ENCODE measurements around the gene LMF1. TPM values are rescaled to one million over a fixed set of nuclear protein-coding genes. Genes with fewer than 3 reads are reported as not detected.

The LMF1 gene
- total RNA-seq, 1 donor from 2014 or later, result 2.1 TPM

- TF ChIP-seq CTCF (IDR thresholded peaks at IDR 0.05; ENCODE audit: insufficient read depth, low read length, severe bottlenecking), result no peak
- no peaks in the 10 kb centered on the region for H3K27me3 ChIP-seq (ENCODE audit: control insufficient read depth, insufficient read depth, low read length)
- no peak for FAIRE-seq
- no peak overlapping the region for H3K4me3 ChIP-seq (ENCODE audit: low read depth, low read length)
- DNase-seq (ENCODE audit: low read depth), result no peak
- H3K36me3 ChIP-seq (ENCODE audit: control insufficient read depth, insufficient read depth, low read length), result no peaks in the 10 kb centered on the region
Observed at GRCh38 chr16:933581-933980, 37.2 kb downstream of the LMF1 start.

- FAIRE-seq (no peak), DNase-seq (ENCODE audit: low read depth) (no peak)
- Histone ChIP-seq H3K4me3 (ENCODE audit: low read depth, low read length) (no peak overlapping the region), H3K36me3 (ENCODE audit: control insufficient read depth, insufficient read depth, low read length) (no peaks in the 10 kb centered on the region), H3K27me3 (ENCODE audit: control insufficient read depth, insufficient read depth, low read length) (no peaks in the 10 kb centered on the region)
- TF ChIP-seq CTCF (IDR thresholded peaks at IDR 0.05; ENCODE audit: insufficient read depth, low read length, severe bottlenecking), result no peak
Observed at GRCh38 chr16:932831-933330, 37.9 kb downstream of the LMF1 start.

GRCh38 chr16:931626-932500 is 38.9 kb downstream of the LMF1 start:
- DNase-seq (ENCODE audit: low read depth), result no peak
- FAIRE-seq, result no peak
- Histone ChIP-seq H3K27me3 (ENCODE audit: control insufficient read depth, insufficient read depth, low read length) (no peaks in the 10 kb centered on the region), H3K36me3 (ENCODE audit: control insufficient read depth, insufficient read depth, low read length) (no peaks in the 10 kb centered on the region), H3K4me3 (ENCODE audit: low read depth, low read length) (no peak overlapping the region)
- no peak for TF ChIP-seq CTCF (IDR thresholded peaks at IDR 0.05; ENCODE audit: insufficient read depth, low read length, severe bottlenecking)

GRCh38 chr16:931171-931570 is 39.6 kb downstream of the LMF1 start:
- no peak for TF ChIP-seq CTCF (IDR thresholded peaks at IDR 0.05; ENCODE audit: insufficient read depth, low read length, severe bottlenecking)
- H3K4me3 ChIP-seq (ENCODE audit: low read depth, low read length), result no peak overlapping the region
- DNase-seq (ENCODE audit: low read depth), result no peak
- no peak for FAIRE-seq
- no peaks in the 10 kb centered on the region for H3K36me3 ChIP-seq (ENCODE audit: control insufficient read depth, insufficient read depth, low read length)
- no peaks in the 10 kb centered on the region for H3K27me3 ChIP-seq (ENCODE audit: control insufficient read depth, insufficient read depth, low read length)

- no peak for DNase-seq (ENCODE audit: low read depth)
- Histone ChIP-seq H3K27me3 (ENCODE audit: control insufficient read depth, insufficient read depth, low read length) (no peaks in the 10 kb centered on the region), H3K36me3 (ENCODE audit: control insufficient read depth, insufficient read depth, low read length) (no peaks in the 10 kb centered on the region), H3K4me3 (ENCODE audit: low read depth, low read length) (no peak overlapping the region)
- TF ChIP-seq CTCF (IDR thresholded peaks at IDR 0.05; ENCODE audit: insufficient read depth, low read length, severe bottlenecking), result no peak
- FAIRE-seq, result no peak
Observed at GRCh38 chr16:930511-930910, 40.3 kb downstream of the LMF1 start.
